HPDE6-E6E7 (cell line): ENCODE data around the gene ROR1.

Experiments
- DNase-seq: peaks from one replicate; pipeline ENCODE4 v3.0.0; 2011; ENCODE audit warnings: missing footprints; ENCODE audit errors: extremely low spot score

Gene ROR1

GRCh38 chr1:63909526-63909925 lies 135.7 kb downstream of the ROR1 start:
- DNase-seq: no peak

GRCh38 chr1:63911049-63911448 lies 137.2 kb downstream of the ROR1 start:
- DNase-seq: no peak

- DNase-seq: no peak
Measured at GRCh38 chr1:63912643-63913042, 138.8 kb downstream of the ROR1 start.

DNA sequence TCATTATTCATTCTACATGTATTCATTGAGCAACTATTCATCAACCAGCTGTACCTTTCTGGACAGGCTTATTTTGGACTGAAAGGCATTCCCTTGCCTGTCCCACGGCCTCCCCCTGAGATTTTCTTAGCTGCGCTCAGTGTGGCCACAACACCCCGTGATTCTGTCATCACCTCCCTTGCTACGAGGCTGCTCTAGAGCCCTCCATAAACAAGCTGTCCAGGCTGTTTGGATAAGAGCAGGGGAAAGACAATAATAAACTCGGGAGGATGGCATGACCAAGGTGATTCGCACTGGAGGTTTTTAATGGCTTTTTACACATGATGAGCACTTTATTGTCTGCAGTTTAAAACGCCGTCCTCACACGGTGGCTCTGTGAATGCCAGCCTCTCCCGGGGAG lies 139.7 kb downstream of the ROR1 start:
- DNase-seq: no peak

DNA sequence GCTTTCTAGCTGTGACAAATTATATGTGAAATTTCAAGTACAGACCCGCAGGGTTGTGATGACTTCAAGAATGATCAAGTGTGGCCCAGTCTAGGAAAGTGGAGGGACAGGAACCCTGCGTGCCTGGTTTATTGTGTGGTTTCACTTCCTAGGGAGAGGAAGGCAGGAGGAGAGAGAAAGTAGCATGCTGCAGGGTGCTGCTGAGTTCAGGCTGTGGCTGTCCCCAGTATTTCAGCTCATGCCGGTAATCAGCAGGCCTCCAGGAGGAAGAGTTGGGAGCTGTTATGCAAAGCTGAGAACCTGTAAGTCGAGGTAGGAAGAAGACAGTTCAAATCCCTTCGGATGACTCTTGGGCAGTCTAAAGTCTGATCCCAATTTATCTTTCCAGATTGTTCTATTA lies 140.4 kb downstream of the ROR1 start:
- DNase-seq: no peak

DNA sequence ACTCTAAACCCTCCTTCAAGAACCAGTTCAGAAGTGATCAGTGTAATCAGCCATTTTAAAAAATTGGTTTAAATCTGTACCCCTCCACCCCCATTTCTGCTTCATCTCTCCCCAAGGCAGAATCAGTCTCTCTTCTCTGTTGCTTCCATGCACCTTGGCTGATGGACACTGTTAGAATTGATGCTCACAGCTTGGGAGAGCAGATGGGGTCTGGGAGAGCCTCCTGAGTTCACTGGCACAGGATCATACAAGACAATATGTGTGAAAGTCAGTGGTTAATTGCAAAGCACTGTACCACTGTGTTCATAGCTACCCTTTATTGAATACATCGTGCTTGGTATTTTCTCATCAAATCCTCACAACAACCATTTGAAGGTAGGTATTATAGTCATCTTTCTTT lies 140.9 kb downstream of the ROR1 start:
- no peak for DNase-seq

- no peak for DNase-seq
Measured at GRCh38 chr1:63915121-63915520, 141.3 kb downstream of the ROR1 start.

- DNase-seq: no peak
Measured at GRCh38 chr1:63916485-63917360, 142.9 kb downstream of the ROR1 start.

DNA sequence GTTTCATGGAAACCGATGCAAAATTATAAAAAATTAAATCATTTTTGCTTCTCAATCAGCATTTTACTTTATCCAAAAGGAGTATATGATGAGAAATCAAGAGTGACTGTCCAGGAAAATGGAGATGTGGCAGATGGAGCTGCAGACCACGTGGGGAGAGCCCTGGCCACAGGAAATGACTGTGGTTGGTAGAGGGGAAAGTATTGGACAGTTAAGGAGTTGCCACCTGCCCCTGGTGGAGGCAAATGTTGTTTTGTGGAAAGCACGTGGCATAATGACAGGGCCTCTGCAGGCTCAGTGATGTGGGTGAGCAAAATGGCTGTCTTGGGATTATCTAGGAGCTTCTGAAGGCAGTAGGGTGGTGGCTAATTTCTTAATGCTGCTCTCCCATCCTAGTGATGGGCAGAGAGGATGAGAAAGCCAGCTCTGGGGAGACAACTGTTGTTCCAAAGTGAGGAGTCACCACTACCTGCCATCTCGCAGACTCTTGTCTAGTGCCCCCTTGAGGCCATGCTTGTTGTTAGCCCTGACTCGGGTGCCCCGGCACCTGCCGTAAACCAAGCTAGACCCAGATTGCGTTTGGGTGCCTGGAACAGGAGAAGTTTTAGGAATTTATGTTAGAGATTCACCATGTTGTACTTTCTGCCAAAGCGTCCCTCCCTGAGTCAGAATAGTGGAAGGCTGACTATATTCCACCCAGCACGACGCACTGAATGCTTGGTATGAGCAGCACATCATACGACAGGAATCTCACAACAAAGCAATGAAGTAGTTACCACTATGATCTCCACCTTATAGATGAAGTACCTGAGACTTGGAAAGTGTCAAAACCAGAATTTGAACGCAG lies 144.0 kb downstream of the ROR1 start:
- DNase-seq: no peak

- DNase-seq: no peak
Measured at GRCh38 chr1:63918418-63918945, 144.7 kb downstream of the ROR1 start.

GRCh38 chr1:63920154-63921117 lies 146.6 kb downstream of the ROR1 start:
- DNase-seq: peak; percentile 60

DNA sequence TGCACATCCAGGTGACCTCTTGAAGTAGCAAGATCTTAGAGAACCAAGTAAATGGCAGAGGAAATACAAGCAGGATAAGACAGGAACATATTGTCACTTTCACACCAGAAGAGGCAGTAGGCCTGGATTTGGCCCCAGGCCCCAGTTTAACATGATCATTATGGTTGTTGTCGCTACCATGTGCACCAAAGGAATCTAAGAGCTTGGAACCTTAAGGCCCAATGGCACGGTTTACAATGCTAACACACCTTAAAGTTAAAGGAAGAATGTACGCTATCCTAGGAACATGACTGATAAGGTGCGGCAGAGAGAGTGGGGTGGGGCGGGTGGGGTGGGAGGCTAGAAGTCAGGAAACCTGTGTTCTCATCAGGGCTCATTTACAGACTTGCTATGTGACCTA lies 147.5 kb downstream of the ROR1 start:
- no peak for DNase-seq

DNA sequence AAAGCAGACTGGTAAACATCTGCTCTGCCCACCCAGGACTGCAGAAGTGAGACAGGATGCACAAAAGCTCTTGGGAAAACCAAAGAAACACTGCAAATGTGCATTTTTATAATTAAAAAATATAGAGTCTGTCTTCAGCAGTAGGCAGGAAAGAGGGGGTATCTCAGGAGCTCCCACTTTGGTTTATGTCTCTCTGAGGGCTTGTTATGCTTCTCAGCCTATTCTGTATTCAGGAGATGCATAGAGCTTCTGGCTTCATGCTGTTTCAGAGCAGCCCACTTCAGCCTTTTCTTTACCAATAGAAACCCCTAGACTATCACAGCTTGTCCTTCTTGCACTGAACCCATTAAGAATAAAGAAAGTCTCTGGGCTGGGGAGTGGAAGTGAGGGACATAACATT lies 148.0 kb downstream of the ROR1 start:
- no peak for DNase-seq

DNA sequence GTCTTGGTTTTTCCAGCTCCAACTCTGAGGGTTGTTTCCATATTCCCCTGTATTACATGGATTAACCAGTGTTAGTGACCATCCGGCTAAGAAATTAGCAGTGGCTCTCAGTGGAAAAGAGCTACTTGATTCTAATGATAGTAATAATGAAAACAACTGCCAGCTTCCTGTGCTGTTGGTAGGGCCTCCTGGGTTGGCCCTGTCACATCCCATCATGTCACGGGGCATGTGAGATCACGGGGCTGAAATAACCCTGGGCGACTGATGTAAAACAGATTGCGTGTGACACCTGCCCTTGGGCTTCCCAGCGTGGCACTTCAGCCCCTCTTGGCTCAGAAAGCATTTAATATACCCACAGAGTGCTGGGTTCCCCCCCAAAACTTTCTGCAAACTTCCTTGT lies 149.0 kb downstream of the ROR1 start:
- no peak for DNase-seq

- no peak for DNase-seq
Measured at GRCh38 chr1:63923302-63923701, 149.5 kb downstream of the ROR1 start.

DNA sequence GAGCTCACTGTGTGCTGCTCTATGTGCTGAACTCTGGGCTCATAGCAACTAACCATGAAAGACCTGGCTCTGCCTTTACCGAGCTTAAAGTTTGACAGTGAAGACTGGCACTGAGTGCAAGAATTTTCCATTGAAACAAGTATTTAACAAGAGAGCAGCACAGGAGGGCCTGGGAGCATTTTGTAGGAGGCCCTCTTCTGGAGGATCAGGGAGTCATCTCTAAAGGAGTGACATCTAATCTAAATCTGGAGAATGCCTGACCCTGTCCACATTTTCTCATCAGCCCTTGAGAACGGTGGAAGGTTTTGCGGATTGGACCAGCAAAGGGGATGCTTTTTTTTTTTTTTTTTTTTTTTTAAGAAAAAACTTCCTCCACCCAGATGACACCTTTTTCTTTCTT lies 150.8 kb downstream of the ROR1 start:
- no peak for DNase-seq

- no peak for DNase-seq
Measured at GRCh38 chr1:63928186-63929105, 154.6 kb downstream of the ROR1 start.

- DNase-seq: no peak
Measured at GRCh38 chr1:63929106-63929478, 155.3 kb downstream of the ROR1 start.

DNA sequence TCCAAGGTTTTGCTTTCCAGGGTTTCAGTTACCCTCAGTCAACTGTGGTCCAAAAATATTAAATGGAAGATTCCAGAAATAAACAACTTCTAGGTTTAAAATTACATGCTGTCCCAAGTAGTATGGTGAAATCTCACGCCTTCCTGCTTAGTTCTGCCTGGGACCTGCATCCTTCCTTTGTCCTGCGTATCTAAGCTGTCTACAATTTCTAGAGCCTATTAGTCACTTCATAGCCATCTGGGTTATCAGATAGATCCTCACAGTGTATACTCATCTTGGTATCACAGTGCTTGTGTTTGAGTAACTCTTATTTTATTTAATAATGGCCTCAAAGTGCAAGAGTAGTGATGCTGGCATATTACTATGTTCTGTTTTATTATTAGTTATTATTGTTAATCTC lies 157.7 kb downstream of the ROR1 start:
- DNase-seq: no peak

- DNase-seq: no peak
Measured at GRCh38 chr1:63934697-63935096, 160.9 kb downstream of the ROR1 start.
